Fibroblast of skin of right quadriceps (primary cell): Measurements from ENCODE around the gene SCN10A.

ENCODE experiments used
- DNase-seq: peaks from one replicate; pipeline ENCODE4 v3.0.0-alpha.2; 2013

The SCN10A gene

DNA sequence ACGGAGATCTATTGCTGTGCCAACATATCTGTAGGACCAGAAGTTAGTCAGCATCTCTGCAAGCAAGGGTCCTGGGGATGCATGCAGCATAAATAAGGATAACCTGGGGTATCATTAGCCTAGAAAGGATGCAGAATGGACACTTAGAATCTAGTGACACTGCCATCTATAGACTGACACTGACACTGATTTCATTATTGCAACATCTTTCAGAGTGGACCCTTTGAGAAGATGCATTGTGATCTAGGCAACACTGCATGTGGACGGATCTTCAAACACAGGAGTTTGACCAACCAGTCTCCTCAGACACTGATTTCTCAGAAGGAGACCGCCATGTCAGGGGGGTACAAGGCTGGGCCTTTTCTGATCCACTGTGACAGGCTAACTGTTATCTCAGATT lies 52.4 kb downstream of the SCN10A start:
- no peak for DNase-seq

DNA sequence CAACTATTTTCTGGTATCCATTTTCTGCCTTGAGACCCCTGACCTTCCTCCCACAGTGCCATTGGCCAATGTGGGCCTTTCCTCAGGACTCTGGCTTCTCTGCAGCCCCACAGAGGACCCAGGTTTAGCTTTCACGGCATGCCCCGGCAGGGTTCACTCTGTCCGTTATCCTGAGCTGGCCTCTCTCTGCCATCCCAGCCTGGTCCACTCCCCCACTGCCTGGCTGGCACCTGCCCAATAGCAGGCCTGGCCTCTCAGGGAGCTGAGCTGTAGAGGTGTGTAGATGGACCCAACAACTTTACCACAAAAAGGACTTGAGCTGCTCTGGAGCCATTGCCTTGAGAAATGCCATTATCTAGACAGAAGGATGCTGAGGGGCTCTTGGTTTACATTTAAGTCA lies 57.5 kb downstream of the SCN10A start:
- DNase-seq = no peak

DNA sequence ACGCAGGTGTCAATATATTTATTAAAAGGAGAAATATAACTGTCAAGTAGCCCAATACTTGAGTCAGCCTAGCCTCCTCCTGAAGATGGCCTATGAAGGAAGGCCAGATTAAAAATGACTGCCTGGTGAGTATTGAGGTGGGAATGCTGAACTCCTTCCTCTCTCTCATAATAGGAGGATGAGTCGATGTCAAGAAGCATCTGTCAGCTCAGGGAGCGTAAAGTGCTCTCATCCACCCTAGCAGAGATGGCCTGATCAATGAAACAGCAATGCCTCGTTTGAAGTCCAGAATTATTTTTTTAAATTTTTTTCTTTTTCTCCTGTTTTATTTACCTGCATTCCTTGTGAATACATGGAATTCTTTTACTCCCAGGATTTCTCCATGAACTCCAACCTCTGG lies 58.3 kb downstream of the SCN10A start:
- DNase-seq = no peak

GRCh38 chr3:38756892-38757291 lies 59.1 kb downstream of the SCN10A start:
- no peak for DNase-seq

DNA sequence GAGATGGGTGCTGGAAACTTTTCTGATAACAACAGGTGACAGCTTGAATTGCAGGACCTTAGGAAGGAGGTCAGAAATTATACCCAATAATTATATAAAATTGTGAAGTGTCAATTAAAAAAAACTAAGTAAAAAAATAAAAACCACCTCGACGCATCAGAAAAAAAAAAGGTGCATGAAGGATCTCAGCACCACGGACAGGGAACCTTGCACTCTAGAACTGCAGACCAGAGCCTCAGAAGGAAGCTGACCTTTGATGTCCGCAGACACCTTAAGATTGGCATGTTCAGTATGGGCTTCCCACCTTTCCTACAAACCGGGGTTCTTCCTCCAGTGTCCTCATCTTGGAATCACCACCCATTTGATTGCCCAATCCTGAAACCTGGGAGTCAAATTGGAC lies 60.9 kb downstream of the SCN10A start:
- no peak for DNase-seq

- DNase-seq = no peak
Observed at GRCh38 chr3:38746641-38747040, 69.4 kb downstream of the SCN10A start.

GRCh38 chr3:38743043-38743442 lies 73.0 kb downstream of the SCN10A start:
- no peak for DNase-seq

GRCh38 chr3:38742550-38742949 lies 73.5 kb downstream of the SCN10A start:
- no peak for DNase-seq

- DNase-seq = no peak
Observed at GRCh38 chr3:38740537-38740936, 75.5 kb downstream of the SCN10A start.

DNA sequence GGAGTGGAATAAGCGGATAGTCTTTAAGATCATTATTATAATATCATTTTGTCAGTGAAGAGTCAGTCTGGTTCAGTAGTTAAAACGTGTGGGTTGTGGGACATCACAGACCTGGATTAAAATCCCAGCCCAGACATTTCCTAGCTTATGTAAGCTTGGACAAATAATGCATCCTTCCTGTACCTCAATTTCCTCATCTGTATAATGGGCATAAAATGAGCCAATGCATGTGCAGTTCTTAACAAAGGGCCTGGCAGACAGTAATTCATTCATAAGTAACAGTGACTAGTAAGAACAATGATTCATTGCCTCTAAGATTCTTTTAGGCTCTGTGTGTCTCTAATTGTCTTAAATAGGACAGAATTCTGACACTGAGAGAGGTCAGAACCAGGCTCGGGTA lies 76.1 kb downstream of the SCN10A start:
- DNase-seq = no peak

- DNase-seq = no peak
Observed at GRCh38 chr3:38739396-38739689, 76.7 kb downstream of the SCN10A start.

GRCh38 chr3:38738630-38739395 lies 77.2 kb downstream of the SCN10A start:
- peak; percentile 15 for DNase-seq

- no peak for DNase-seq
Observed at GRCh38 chr3:38731522-38731921, 84.5 kb downstream of the SCN10A start.

- peak; percentile 5 for DNase-seq
Observed at GRCh38 chr3:38730281-38730680, 85.7 kb downstream of the SCN10A start.

GRCh38 chr3:38728008-38728407 lies 88.0 kb downstream of the SCN10A start:
- DNase-seq = no peak

- no peak for DNase-seq
Observed at GRCh38 chr3:38726751-38727150, 89.3 kb downstream of the SCN10A start.

DNA sequence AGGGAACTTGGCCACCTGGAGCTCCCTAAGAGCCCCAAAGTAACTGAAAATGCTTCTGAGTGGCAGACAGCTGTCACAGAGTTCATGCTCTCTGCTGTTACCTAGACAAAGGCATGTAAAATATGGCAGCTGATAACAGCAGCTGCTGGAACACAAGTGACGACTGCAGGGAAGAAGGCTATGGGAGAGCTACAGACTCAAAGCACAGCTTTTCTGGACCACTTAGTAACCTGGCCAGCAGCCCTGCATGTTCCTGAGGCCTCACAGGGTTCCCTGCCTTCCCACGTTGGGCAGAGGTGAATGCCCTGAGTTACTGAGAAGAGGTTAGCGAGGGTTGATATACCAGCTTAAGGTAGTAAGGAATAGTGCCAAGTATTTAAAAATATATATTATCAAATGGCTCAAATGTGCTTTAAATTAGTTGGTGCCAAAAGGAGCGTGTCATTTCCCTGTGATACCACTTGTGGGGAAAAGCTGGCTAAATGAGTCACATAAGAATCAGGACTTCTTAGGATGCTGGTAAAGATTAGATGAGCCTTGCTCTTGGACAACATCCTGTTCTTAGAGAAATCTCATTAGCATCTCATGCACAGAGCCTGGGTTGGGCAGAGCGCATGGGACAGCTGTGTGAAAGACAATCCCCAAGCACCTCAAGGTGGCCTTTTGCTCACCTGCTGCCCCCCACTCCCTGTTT lies 90.1 kb downstream of the SCN10A start:
- DNase-seq = no peak

DNA sequence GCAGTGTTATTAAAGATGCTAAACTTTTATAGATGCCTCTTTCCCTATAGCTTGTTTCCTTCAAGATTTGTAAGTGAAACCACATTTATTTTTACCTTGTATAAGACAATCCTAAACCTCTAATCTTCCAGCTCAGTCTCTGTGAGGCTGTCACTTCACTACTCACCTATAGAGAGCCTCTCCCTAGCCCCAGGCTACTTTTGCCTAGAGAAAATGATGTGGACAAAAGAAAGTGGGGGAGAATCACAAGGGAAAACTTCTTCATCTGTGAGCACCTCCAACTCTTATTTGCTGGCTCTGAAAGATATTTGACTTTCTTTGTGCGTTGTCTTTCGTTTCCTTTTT lies 91.7 kb downstream of the SCN10A start:
- DNase-seq = no peak

DNA sequence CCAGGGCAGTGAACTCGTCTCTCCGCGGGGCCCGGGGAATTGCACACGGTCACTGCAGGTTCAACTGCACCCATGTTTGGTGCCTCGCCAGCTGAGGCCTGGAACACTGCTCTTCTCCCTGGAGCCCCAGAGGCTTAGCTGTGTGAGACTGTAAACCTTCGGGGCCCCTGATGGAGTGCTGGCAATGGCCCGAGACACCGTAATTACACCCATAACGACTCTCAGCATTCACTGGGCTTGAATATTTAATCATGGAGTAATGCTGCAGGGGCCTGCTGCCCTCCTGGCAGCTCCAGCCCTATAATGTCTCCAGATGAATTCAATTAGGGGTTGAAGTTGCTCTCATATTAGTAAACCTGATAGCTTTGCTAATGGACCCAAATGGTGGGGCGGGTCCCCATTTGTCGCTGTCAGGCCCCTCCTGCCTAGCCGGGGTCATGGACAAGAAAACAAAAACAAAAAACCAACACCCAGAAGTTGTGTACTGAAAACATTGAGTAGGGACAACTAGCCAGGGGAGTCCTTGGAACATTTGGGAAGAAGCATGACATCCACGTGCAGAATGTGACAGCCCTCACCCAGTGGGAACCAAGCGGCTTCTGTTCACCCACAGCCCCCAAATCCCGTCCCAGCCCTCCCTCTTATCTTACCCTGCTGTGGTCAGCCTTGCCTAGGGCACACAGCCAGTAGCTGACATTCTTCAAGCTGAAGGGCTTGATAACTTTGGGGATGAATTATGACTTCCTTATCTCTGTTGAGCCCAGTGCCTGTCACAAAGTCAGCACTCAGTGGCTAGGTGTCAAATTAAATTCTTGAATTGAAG lies 92.2 kb downstream of the SCN10A start:
- no peak for DNase-seq

DNA sequence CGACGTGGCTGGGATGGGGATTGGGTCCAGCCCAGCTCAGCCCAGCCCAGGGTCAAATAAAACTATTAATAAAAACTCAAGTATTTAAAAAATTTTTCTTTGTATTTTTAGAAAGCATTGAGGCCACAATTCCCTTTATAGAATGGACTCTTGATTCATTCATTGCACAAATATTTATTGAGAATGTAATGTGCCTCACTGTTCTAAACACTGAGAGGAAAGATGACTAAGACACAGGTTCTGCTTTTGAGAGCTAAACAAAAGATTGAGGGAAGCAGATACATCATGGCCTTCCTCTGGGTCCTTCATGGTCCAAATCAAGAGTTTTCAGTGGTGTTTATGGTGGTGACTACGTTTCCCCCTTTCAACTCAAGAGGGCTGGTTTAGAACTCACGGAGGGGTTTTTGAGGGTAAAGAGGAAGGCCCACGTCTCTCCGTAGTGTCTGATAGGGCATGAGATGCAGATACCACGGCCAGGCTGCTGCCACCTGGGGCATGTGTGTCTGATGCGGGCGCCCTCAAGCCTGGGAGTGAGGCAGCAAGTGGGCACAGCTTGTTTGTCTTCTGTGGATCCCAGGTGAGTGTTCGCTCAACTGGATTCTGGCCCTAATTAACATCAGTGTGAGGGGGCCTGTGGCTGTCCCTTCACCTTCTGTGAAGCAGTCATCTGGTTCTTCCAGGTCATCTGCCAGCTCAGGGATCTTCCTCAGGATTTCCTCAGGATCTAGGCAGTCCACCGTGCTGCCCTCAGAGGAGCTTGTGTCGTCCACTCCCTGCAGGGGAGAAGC lies 93.0 kb downstream of the SCN10A start:
- peak; percentile 6 for DNase-seq

- DNase-seq = no peak
Observed at GRCh38 chr3:38721207-38721772, 94.7 kb downstream of the SCN10A start.

- no peak for DNase-seq
Observed at GRCh38 chr3:38720465-38720864, 95.6 kb downstream of the SCN10A start.
